Activated CD8-positive, alpha-beta memory T cell treated with anti-CD3 and anti-CD28 coated beads for 4 hours (primary cell): ENCODE measurements around the gene MS4A13.
"Not testable (repeated sequence)": the region's sequence is repeated elsewhere in the genome, so short reads cannot be mapped to it uniquely, and the experiment has no call there.

ENCODE experiments used
- DNase-seq, 2 donors: peaks; one replicate each; pipeline ENCODE4 v3.0.0-alpha.2; 2020; ENCODE audit warnings: low read depth in 2 of 2

The MS4A13 gene

GRCh38 chr11:60515144-60515855 lies at the start of gene MS4A13:
Gene MS4A13 (plus strand): TSS chr11:60515392. CDS start chr11:60518084, 2,692 bp downstream.
- DNase-seq, result no peak

- no peak for DNase-seq
Measured at GRCh38 chr11:60468829-60469228, 46.4 kb upstream of the MS4A13 start.

GRCh38 chr11:60469723-60470122 lies 45.5 kb upstream of the MS4A13 start:
- no peak for DNase-seq

- no peak for DNase-seq
Measured at GRCh38 chr11:60477035-60477445, 38.2 kb upstream of the MS4A13 start.

GRCh38 chr11:60482361-60482760 lies 32.8 kb upstream of the MS4A13 start:
- DNase-seq, result no peak

GRCh38 chr11:60485987-60486386 lies 29.2 kb upstream of the MS4A13 start:
- no peak for DNase-seq

- DNase-seq, result no peak
Measured at GRCh38 chr11:60492488-60493009, 22.6 kb upstream of the MS4A13 start, which contains the start of gene MS4A12. Gene MS4A12 (plus strand): TSS chr11:60492778. CDS start chr11:60497319, 4,541 bp downstream.

GRCh38 chr11:60493454-60493853 lies 21.7 kb upstream of the MS4A13 start:
- DNase-seq, result no peak

GRCh38 chr11:60498399-60498798 lies 16.8 kb upstream of the MS4A13 start:
- no peak for DNase-seq

GRCh38 chr11:60498853-60499252 lies 16.3 kb upstream of the MS4A13 start:
- DNase-seq, result no peak

- no peak for DNase-seq
Measured at GRCh38 chr11:60500276-60500910, 14.8 kb upstream of the MS4A13 start.

- no peak for DNase-seq
Measured at GRCh38 chr11:60502221-60502775, 12.9 kb upstream of the MS4A13 start.

- no peak for DNase-seq
Measured at GRCh38 chr11:60504219-60504905, 10.8 kb upstream of the MS4A13 start.

- DNase-seq, result not testable (repeated sequence)
Measured at GRCh38 chr11:60509609-60510008, 5.6 kb upstream of the MS4A13 start.

GRCh38 chr11:60510209-60510608 lies 5.0 kb upstream of the MS4A13 start:
- not testable (repeated sequence) for DNase-seq

GRCh38 chr11:60511393-60511792 lies 3.8 kb upstream of the MS4A13 start:
- DNase-seq, result no peak

- DNase-seq, result no peak
Measured at GRCh38 chr11:60512651-60513225, 2.5 kb upstream of the MS4A13 start.

- DNase-seq, result no peak
Measured at GRCh38 chr11:60513496-60514460, 1.4 kb upstream of the MS4A13 start.

- DNase-seq, result no peak
Measured at GRCh38 chr11:60528465-60528864, 13.3 kb downstream of the MS4A13 start.

GRCh38 chr11:60528934-60529333 lies 13.7 kb downstream of the MS4A13 start:
- no peak for DNase-seq
